H1 (cell line): ENCODE measurements around the gene RASL10B. TPM values are rescaled to one million over a fixed set of nuclear protein-coding genes. Genes with fewer than 3 reads are reported as not detected.

ENCODE experiments used
- CBX5 ChIP-seq: fragments of 300-800, 300-1000 bp; sonication (generic); IDR thresholded peaks from 2 replicates; pipeline ENCODE4 v1.7.1; 2016; ENCODE audit warnings: antibody characterized with exemption, low read length, low read depth
- KDM1A ChIP-seq: fragments of 200-600, 300-600 bp; sonication (generic); IDR thresholded peaks from 2 replicates; pipeline ENCODE4 v1.7.1; 2016; ENCODE audit warnings: mild to moderate bottlenecking, low read length, borderline replicate concordance
- SIRT6 ChIP-seq: IDR thresholded peaks from one replicate; pipeline ENCODE4 v1.7.1; 2012; ENCODE audit warnings: low read length, inconsistent platforms
- polyA plus RNA-seq, 7 experiments: library from polyadenylated mRNA; depleted of rRNA in 3 of 7; stranded (reverse) in 5 of 7; unstranded in 2 of 7; fragments of >200 nt in 5 of 7; fragments of 200-250 nt in 2 of 7; gene quantifications; 1 replicate in 5 of 7; 2 replicates in 1 of 7; 4 replicates in 1 of 7; pipeline versions ENCODE4 v1.2.1 to v1.2.3, GENCODE V29; 2011 to 2013; ENCODE audit warnings: missing spikeins in 2 of 7, mixed read lengths in 2 of 7
- total RNA-seq: library from RNA; stranded (reverse); fragmentation: NEBNext Ultra II Directional; extraction: Animal tissue kit (Norgen Biotek cat#: 25700); gene quantifications from 2 replicates; pipeline ENCODE4 v1.2.1, GENCODE V29; 2021

RASL10B gene
- total and polyA plus RNA-seq, 2 of the 8 experiments (the other 6 are each of a cell fraction or from before 2014, with no cell fraction given), result 17.5 to 22.8 TPM

GRCh38 chr17:35695613-35696012, 35.8 kb upstream of the RASL10B start (continued):
- TF ChIP-seq CBX5 (no peak), SIRT6 (no peak), KDM1A (no peak)
